GM21390 (cell line): ENCODE results near the gene TWSG1.
"Not testable (repeated sequence)": the region's sequence is repeated elsewhere in the genome, so short reads cannot be mapped to it uniquely, and the experiment has no call there.

Source experiments
- ATAC-seq: cut with Tn5 transposase; IDR thresholded peaks from one replicate; pipeline ENCODE4 v1.9.1; 2021; ENCODE audit not compliant: unreplicated experiment

The TWSG1 gene

GRCh38 chr18:9449600-9450414 is 115.2 kb downstream of the TWSG1 start:
- no peak for ATAC-seq

GRCh38 chr18:9450920-9451319 is 116.3 kb downstream of the TWSG1 start:
- ATAC-seq = not testable (repeated sequence)
